ENCODE results near the gene SLC7A6.
A peak's percentile ranks its signal among the peaks of the same experiment; 100 is the strongest.

Gene SLC7A6

DNA sequence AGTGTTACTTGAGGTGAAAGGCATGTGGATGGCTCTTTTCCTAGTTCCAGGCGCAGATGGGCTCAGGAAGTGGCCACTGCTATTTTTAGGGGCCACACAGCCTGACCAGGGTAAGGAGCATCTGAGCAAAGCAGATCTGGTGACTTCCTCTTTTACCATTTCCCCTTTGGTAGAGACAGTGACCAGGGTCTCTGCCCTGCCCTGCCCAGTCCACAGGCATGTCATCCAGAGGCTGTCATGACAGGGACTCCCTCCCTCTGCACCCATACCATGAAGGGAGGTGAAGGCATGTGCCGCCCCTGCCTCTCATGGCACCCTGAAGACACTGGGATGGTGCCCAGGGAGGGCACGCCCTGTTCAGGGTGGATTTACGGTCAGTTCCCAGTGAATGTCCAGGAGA lies 16.9 kb upstream of the SLC7A6 start:
- no peak for DNase-seq (ENCODE audit: low read depth)
- H3K9me3 ChIP-seq (ENCODE audit: control insufficient read depth, low read length): no peaks in the 10 kb centered on the region
- no peaks in the 10 kb centered on the region for H3K27me3 ChIP-seq (replicated peaks; ENCODE audit: control insufficient read depth, insufficient read depth, low read length)
- no peak overlapping the region for H3K9ac ChIP-seq (ENCODE audit: low read length)
- no peak overlapping the region for H3K4me3 ChIP-seq (ENCODE audit: low read length)
- peaks cover 10% of the 10 kb centered on the region for H3K36me3 ChIP-seq (ENCODE audit: control insufficient read depth, insufficient read depth, low read length, severe bottlenecking)
- peaks cover 23% of the 10 kb centered on the region for H3K4me1 ChIP-seq (ENCODE audit: control insufficient read depth, insufficient read depth, low read length)

DNA sequence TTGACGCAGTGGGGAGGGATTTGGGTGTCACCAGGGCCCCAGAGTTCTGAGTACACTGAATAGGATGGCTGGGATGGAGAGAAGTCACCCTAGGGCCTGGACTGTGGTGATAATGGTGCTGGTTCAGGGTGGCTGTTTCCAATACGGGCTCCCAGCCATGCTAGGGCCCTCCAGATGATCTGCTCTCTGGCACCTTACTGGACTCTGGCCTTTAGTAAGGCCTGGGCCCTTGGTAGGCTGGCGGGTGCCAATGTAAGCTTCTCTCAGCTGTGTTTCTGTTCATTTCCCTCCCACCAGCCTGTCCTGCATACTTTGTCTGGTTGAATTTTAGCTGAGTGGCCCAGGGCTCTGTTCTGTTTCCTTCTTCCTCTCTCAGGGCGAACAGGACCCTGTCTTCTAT lies 16.4 kb upstream of the SLC7A6 start:
- DNase-seq (ENCODE audit: low read depth): no peak
- Histone ChIP-seq H3K4me3 (ENCODE audit: low read length) (no peak overlapping the region), H3K9ac (ENCODE audit: low read length) (no peak overlapping the region), H3K36me3 (ENCODE audit: control insufficient read depth, insufficient read depth, low read length, severe bottlenecking) (peaks cover 14% of the 10 kb centered on the region), H3K4me1 (ENCODE audit: control insufficient read depth, insufficient read depth, low read length) (peaks cover 23% of the 10 kb centered on the region), H3K9me3 (ENCODE audit: control insufficient read depth, low read length) (no peaks in the 10 kb centered on the region), H3K27me3 (replicated peaks; ENCODE audit: control insufficient read depth, insufficient read depth, low read length) (no peaks in the 10 kb centered on the region)

DNA sequence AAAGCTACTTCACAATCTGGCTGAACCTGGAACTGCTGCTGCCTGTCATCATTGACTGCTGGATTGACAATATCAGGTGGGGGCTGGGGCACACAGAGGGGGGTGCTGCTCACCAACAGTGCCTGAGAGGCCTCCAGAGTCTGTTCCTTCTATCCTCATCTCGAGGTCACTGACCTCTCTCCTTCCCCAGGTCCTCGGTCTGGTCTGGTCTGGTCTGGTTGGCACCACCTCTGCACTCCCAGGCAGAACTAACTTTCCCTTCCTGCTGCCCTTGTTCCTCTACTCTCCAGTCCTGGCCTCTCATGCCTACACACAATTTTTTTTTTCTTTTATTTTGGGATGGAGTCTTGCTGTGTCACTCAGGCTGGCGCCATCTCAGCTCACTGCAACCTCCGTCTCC lies 15.0 kb upstream of the SLC7A6 start:
- H3K27me3 ChIP-seq (replicated peaks; ENCODE audit: control insufficient read depth, insufficient read depth, low read length): no peaks in the 10 kb centered on the region
- DNase-seq (ENCODE audit: low read depth): no peak
- H3K36me3 ChIP-seq (ENCODE audit: control insufficient read depth, insufficient read depth, low read length, severe bottlenecking): peaks cover 17% of the 10 kb centered on the region
- no peaks in the 10 kb centered on the region for H3K9me3 ChIP-seq (ENCODE audit: control insufficient read depth, low read length)
- H3K4me3 ChIP-seq (ENCODE audit: low read length): no peak overlapping the region
- peaks cover 20% of the 10 kb centered on the region for H3K4me1 ChIP-seq (ENCODE audit: control insufficient read depth, insufficient read depth, low read length)
- H3K9ac ChIP-seq (ENCODE audit: low read length): no peak overlapping the region

DNA sequence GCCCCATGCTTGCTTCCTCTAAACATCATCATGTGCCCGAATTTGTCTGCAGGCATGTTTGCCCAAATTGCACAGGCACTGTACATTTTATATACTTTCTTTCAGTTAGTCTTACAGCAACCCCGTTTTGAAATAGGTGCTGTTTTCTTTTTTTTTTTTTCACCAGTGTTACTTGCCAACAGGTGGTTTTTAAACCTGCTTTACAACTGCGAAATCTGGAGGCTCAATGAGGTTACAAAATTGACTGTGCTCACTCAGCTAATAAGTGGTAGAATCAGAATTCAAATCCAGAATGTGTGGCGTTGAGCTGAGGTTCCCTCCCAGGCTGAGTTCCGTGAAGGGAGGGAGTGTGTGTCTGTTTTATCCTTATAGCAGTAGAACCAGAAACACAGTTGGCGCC lies 13.4 kb upstream of the SLC7A6 start:
- no peak overlapping the region for H3K4me3 ChIP-seq (ENCODE audit: low read length)
- peaks cover 13% of the 10 kb centered on the region for H3K4me1 ChIP-seq (ENCODE audit: control insufficient read depth, insufficient read depth, low read length)
- DNase-seq (ENCODE audit: low read depth): no peak
- no peaks in the 10 kb centered on the region for H3K27me3 ChIP-seq (replicated peaks; ENCODE audit: control insufficient read depth, insufficient read depth, low read length)
- H3K9me3 ChIP-seq (ENCODE audit: control insufficient read depth, low read length): no peaks in the 10 kb centered on the region
- H3K9ac ChIP-seq (ENCODE audit: low read length): no peak overlapping the region
- H3K36me3 ChIP-seq (ENCODE audit: control insufficient read depth, insufficient read depth, low read length, severe bottlenecking): peaks cover 29% of the 10 kb centered on the region

DNA sequence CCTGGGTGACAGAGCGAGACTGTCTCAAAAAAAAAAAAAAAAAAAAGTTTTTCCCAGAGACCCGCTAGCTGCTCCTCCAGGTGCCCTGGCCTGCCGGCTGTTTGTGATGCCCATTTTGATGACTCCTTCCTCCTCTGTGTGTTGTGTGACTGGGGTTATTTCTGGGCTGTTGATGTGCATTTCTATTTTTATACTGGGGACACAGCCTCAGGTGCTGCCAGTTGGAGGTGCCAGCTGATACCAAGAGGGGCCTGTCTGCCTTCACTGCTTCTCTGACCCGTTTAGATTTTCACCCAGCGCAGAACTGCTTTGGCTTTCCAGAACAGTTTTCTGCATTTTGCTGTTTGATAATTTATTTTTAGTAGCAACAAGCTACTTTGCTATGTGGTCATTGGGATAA lies 12.5 kb upstream of the SLC7A6 start:
- Histone ChIP-seq H3K36me3 (ENCODE audit: control insufficient read depth, insufficient read depth, low read length, severe bottlenecking) (peaks cover 29% of the 10 kb centered on the region), H3K27me3 (replicated peaks; ENCODE audit: control insufficient read depth, insufficient read depth, low read length) (no peaks in the 10 kb centered on the region), H3K4me3 (ENCODE audit: low read length) (no peak overlapping the region), H3K9me3 (ENCODE audit: control insufficient read depth, low read length) (no peaks in the 10 kb centered on the region), H3K4me1 (ENCODE audit: control insufficient read depth, insufficient read depth, low read length) (peaks cover 4% of the 10 kb centered on the region), H3K9ac (ENCODE audit: low read length) (no peak overlapping the region)
- no peak for DNase-seq (ENCODE audit: low read depth)

DNA sequence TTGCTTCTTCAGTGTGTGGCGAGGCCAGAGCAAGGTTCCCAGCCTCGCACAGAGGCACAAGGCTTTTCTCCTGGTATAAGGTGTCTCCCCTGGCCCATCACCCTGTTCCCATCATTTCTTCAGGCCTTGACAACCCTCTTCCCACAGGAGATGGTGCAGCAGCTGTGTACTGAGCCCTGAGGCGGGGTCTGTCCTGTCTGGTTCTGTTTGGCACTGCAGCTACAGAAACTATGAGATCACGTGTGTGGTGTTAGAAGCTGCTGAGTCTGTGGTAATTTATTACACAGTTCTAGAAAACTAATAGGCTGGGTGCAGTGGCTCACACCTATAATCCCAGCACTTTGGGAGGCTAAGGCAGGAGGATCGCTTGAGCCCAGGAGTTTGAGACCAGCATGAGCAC lies 11.9 kb upstream of the SLC7A6 start:
- H3K9ac ChIP-seq (ENCODE audit: low read length): no peak overlapping the region
- H3K4me3 ChIP-seq (ENCODE audit: low read length): no peak overlapping the region
- H3K27me3 ChIP-seq (replicated peaks; ENCODE audit: control insufficient read depth, insufficient read depth, low read length): no peaks in the 10 kb centered on the region
- no peak for DNase-seq (ENCODE audit: low read depth)
- H3K36me3 ChIP-seq (ENCODE audit: control insufficient read depth, insufficient read depth, low read length, severe bottlenecking): peaks cover 29% of the 10 kb centered on the region
- H3K9me3 ChIP-seq (ENCODE audit: control insufficient read depth, low read length): no peaks in the 10 kb centered on the region
- peaks cover 3% of the 10 kb centered on the region for H3K4me1 ChIP-seq (ENCODE audit: control insufficient read depth, insufficient read depth, low read length)

DNA sequence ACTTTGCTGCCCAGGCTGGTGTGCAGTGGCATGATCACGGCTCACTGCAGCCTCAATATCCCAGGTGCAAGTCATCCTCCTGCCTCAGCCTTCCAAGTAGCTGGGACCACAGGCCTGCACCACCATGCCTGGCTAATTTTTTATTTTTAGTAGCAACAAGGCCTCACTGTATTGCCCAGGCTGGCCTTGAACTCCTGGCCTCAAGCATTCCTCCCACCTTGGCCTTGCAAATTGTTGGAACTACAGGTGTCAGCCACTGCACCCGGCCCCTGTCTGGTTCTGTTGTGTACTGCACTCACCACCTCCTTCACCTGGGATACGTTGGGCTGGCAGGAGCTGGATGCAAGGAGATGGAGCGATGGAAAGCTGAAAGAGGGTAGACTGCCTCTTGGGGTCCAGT lies 10.6 kb upstream of the SLC7A6 start:
- Histone ChIP-seq H3K36me3 (ENCODE audit: control insufficient read depth, insufficient read depth, low read length, severe bottlenecking) (peaks cover 29% of the 10 kb centered on the region), H3K9ac (ENCODE audit: low read length) (no peak overlapping the region), H3K9me3 (ENCODE audit: control insufficient read depth, low read length) (no peaks in the 10 kb centered on the region), H3K27me3 (replicated peaks; ENCODE audit: control insufficient read depth, insufficient read depth, low read length) (no peaks in the 10 kb centered on the region), H3K4me3 (ENCODE audit: low read length) (no peak overlapping the region), H3K4me1 (ENCODE audit: control insufficient read depth, insufficient read depth, low read length) (peaks cover 16% of the 10 kb centered on the region)
- no peak for DNase-seq (ENCODE audit: low read depth)

DNA sequence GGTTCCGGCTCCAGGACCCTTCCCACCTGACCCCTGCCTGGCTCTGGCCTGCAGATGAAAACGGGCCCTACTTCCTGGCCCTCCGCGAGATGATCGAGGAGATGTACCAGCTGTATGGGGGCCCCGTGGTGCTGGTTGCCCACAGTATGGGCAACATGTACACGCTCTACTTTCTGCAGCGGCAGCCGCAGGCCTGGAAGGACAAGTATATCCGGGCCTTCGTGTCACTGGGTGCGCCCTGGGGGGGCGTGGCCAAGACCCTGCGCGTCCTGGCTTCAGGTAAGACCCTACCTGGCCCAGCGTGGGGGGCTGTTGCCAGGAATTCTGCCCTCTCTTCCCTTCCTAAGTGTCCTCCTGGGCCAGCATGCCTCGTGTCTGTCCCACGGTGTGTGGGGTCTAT lies 8.6 kb upstream of the SLC7A6 start:
- Histone ChIP-seq H3K4me3 (ENCODE audit: low read length) (no peak overlapping the region), H3K36me3 (ENCODE audit: control insufficient read depth, insufficient read depth, low read length, severe bottlenecking) (peaks cover 38% of the 10 kb centered on the region)
- DNase-seq (ENCODE audit: low read depth): no peak

DNA sequence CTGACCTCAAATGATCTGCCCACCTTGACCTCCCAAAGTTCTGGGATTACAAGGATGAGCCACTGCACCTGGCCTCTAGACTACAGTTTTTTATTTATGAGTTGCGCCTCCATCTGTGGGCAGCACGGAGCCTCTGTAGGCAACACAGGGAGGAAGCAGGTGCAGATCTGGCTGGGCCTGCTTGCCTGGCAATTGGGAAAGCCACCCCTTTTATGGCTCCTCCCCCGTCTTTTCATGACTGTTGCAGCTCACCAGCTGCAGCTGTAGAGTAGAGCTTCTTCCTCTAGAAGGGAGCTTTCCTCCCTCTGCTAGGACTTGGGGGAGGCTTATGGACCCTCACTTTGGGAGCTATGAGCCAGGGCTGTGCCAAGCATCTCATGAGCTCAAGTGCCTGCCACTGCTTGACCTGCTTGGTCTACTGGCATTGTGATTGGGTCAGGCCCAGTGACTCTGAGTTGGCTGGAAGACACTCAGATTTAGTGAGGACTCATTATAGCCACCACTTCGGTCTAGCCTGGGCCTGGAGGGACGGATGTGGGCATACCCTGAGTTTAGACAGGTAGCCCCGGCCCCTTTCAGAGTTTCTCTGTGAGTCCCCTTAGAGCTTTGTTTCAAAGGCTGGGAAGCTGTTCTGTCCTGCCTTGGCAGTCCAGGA lies 6.9 kb upstream of the SLC7A6 start:
- Histone ChIP-seq H3K9ac (ENCODE audit: low read length) (peak overlapping the region; percentile 82), H3K27me3 (replicated peaks; ENCODE audit: control insufficient read depth, insufficient read depth, low read length) (no peaks in the 10 kb centered on the region), H3K36me3 (ENCODE audit: control insufficient read depth, insufficient read depth, low read length, severe bottlenecking) (peaks cover 33% of the 10 kb centered on the region), H3K9me3 (ENCODE audit: control insufficient read depth, low read length) (no peaks in the 10 kb centered on the region), H3K4me1 (ENCODE audit: control insufficient read depth, insufficient read depth, low read length) (peaks cover 24% of the 10 kb centered on the region), H3K4me3 (ENCODE audit: low read length) (peak overlapping the region; percentile 3)
- DNase-seq (ENCODE audit: low read depth): no peak

More for the DNA sequence above, 8.6 kb upstream of the SLC7A6 start:
- H3K4me1 ChIP-seq (ENCODE audit: control insufficient read depth, insufficient read depth, low read length): peaks cover 24% of the 10 kb centered on the region
- H3K9me3 ChIP-seq (ENCODE audit: control insufficient read depth, low read length): no peaks in the 10 kb centered on the region
- H3K27me3 ChIP-seq (replicated peaks; ENCODE audit: control insufficient read depth, insufficient read depth, low read length): no peaks in the 10 kb centered on the region
- no peak overlapping the region for H3K9ac ChIP-seq (ENCODE audit: low read length)

DNA sequence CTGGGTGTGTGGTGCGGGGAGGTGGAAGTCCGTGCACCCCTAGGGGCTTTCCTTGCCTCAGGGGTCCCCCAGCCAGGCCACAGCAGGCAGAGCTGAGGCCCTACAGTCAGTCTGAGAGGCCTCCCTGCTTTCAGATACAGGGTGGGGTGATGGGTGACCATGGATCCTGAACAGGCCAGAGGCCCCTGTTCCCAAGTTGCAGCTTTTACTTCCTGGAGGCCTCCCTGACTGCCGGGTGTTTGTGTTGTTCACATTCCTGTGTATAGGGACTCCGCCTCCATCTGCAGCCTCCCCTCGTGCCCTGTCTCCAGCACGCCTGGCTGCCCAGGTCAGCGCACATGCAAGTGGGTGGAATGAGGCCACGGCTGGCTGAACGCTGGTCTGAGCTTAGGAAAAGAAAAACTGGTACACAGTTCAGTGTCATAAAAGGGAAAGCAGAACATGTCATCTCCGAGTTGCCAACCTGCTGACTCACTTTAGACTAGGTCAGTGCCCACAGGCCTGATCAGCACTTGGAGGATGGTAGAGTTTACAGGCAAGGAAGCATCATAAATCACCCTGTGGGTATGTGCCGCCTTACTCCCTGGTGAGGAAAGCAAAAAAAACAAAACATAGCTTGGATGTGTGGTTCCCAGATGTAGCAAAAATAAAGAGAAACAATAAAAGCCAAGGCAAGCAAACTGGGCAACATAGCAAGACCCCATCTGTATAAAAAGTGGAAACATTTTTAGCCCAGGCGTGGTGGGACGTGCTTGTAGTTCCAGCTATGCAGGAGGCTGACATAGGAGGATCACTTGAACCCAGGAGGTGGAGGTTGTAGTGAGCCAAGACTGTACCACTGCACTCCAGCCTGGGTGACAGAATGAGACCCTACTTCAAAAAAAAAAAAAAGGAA lies 6.2 kb upstream of the SLC7A6 start:
- Histone ChIP-seq H3K4me3 (ENCODE audit: low read length) (peak overlapping the region; percentile 3), H3K9me3 (ENCODE audit: control insufficient read depth, low read length) (no peaks in the 10 kb centered on the region)
- peak; percentile 58 for DNase-seq (ENCODE audit: low read depth)

DNA sequence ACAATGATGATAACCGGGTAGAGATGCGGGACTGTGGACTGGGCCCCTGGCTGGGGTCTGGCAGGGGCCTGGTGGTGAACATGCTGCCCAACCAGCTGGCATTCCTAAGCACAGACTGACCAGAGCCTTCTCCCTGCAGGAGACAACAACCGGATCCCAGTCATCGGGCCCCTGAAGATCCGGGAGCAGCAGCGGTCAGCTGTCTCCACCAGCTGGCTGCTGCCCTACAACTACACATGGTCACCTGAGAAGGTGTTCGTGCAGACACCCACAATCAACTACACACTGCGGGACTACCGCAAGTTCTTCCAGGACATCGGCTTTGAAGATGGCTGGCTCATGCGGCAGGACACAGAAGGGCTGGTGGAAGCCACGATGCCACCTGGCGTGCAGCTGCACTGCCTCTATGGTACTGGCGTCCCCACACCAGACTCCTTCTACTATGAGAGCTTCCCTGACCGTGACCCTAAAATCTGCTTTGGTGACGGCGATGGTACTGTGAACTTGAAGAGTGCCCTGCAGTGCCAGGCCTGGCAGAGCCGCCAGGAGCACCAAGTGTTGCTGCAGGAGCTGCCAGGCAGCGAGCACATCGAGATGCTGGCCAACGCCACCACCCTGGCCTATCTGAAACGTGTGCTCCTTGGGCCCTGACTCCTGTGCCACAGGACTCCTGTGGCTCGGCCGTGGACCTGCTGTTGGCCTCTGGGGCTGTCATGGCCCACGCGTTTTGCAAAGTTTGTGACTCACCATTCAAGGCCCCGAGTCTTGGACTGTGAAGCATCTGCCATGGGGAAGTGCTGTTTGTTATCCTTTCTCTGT lies 5.1 kb upstream of the SLC7A6 start:
- DNase-seq (ENCODE audit: low read depth): no peak
- Histone ChIP-seq H3K27me3 (replicated peaks; ENCODE audit: control insufficient read depth, insufficient read depth, low read length) (no peaks in the 10 kb centered on the region), H3K36me3 (ENCODE audit: control insufficient read depth, insufficient read depth, low read length, severe bottlenecking) (peaks cover 27% of the 10 kb centered on the region), H3K9ac (ENCODE audit: low read length) (peak overlapping the region; percentile 46), H3K4me3 (ENCODE audit: low read length) (no peak overlapping the region), H3K9me3 (ENCODE audit: control insufficient read depth, low read length) (no peaks in the 10 kb centered on the region), H3K4me1 (ENCODE audit: control insufficient read depth, insufficient read depth, low read length) (peaks cover 31% of the 10 kb centered on the region)

More for the DNA sequence above, 6.2 kb upstream of the SLC7A6 start:
- Histone ChIP-seq H3K27me3 (replicated peaks; ENCODE audit: control insufficient read depth, insufficient read depth, low read length) (no peaks in the 10 kb centered on the region), H3K36me3 (ENCODE audit: control insufficient read depth, insufficient read depth, low read length, severe bottlenecking) (peaks cover 28% of the 10 kb centered on the region), H3K4me1 (ENCODE audit: control insufficient read depth, insufficient read depth, low read length) (peaks cover 24% of the 10 kb centered on the region), H3K9ac (ENCODE audit: low read length) (peak overlapping the region; percentile 82)
